ENCODE results near the gene TTBK1. TPM values are rescaled to one million over a fixed set of nuclear protein-coding genes. Genes with fewer than 3 reads are reported as not detected.

Gene TTBK1
- total and polyA plus RNA-seq, 2 of the 4 experiments (the other 2 are of a cell fraction): 0.02 TPM; not detected in 1

GRCh38 chr6:43282636-43283513 is 39.6 kb downstream of the TTBK1 start:
- BruUV-seq (replicated peaks): no TSS peak
- Histone ChIP-seq H3K4ac (ENCODE audit: low read depth, low read length) (no peak overlapping the region), H3K79me1 (ENCODE audit: low read depth in 1 of 2, low read length in 2 of 2) (no peaks in the 10 kb centered on the region), H3K36me3 (ENCODE audit: control insufficient read depth, insufficient read depth, low read length) (no peaks in the 10 kb centered on the region), H3K4me2 (ENCODE audit: low read depth, low read length) (no peak overlapping the region), H3K9me3 (ENCODE audit: control insufficient read depth, insufficient read depth, low read length) (no peaks in the 10 kb centered on the region), H2BK15ac (ENCODE audit: low read depth, low read length) (no peak overlapping the region), H3K27me3 (ENCODE audit: control insufficient read depth, insufficient read depth, low read length) (peaks cover 37% of the 10 kb centered on the region), H2AFZ (replicated peaks; ENCODE audit: low read length, poor library complexity) (no peak overlapping the region), H4K8ac (ENCODE audit: low read depth in 2 of 2, low read length in 2 of 2) (no peak overlapping the region), H3K56ac (ENCODE audit: extremely low read depth, insufficient read depth, low read length) (no peak overlapping the region), H3K9ac (ENCODE audit: low read depth, low read length) (no peak overlapping the region), H3K27ac (ENCODE audit: insufficient read depth, low read length) (no peak overlapping the region), H3K14ac (replicated peaks; ENCODE audit: low read depth, low read length) (no peak overlapping the region), H2BK20ac (ENCODE audit: low read depth, low read length) (no peak overlapping the region), H2BK5ac (ENCODE audit: low read depth, low read length, poor library complexity, severe bottlenecking) (no peak overlapping the region), H4K91ac (ENCODE audit: insufficient read depth, low read depth, low read length) (no peak overlapping the region), H3K4me1 (ENCODE audit: control insufficient read depth, insufficient read depth, low read length) (peaks cover 8% of the 10 kb centered on the region), H3K23ac (ENCODE audit: low read depth, low read length) (no peak overlapping the region), H4K20me1 (ENCODE audit: insufficient read depth, low read length) (no peaks in the 10 kb centered on the region), H2BK120ac (ENCODE audit: low read depth, low read length) (no peak overlapping the region), H3K18ac (ENCODE audit: low read depth, low read length) (no peak overlapping the region), H4K5ac (ENCODE audit: low read depth, low read length) (no peak overlapping the region), H2AK9ac (replicated peaks; ENCODE audit: low read depth, low read length, poor library complexity) (no peak overlapping the region), H3K9me1 (ENCODE audit: insufficient read depth, low read length) (peaks cover 1% of the 10 kb centered on the region; the same call in 1 of the 2 replicates), H3K4me3 (ENCODE audit: insufficient read depth, low read depth, low read length) (no peak overlapping the region), H2AK5ac (ENCODE audit: low read depth, low read length) (no peak overlapping the region)
- DNase-seq (no peak), ATAC-seq (ENCODE audit: low read depth) (no peak)
- dilution Hi-C loops (cut with HindIII; ENCODE audit: low sequenced_read_pairs, unreplicated experiment): no loop called here
- ChIA-PET CTCF (no interaction called here), POLR2A (ENCODE audit: unreplicated experiment) (no interaction called here)
- intact Hi-C loops (cut with micrococcal nuclease): no loop called here
- 64% methylated on average over 22 of the region's 32 CpGs; no CpG with 5 or more reads in 1 of the 2 experiments for WGBS, 2 experiments (ENCODE audit: extremely low coverage in 2 of 2, insufficient read length in 1 of 2)
- in situ Hi-C loops (cut with MboI; ENCODE audit: low sequenced_read_pairs): no loop called here
- TF ChIP-seq RAD21 (IDR thresholded peaks at IDR 0.05; ENCODE audit: low read length) (no peak), CTCF (conservative IDR thresholded peaks at IDR 0.05; ENCODE audit: low read depth, low read length) (no peak), ELK1 (IDR thresholded peaks at IDR 0.05; ENCODE audit: borderline replicate concordance, low read depth, low read length) (no peak), SMC3 (IDR thresholded peaks at IDR 0.05; ENCODE audit: low read depth, low read length) (no peak), BHLHE40 (IDR thresholded peaks at IDR 0.05; ENCODE audit: low read depth, low read length) (no peak), MAFK (IDR thresholded peaks at IDR 0.05; ENCODE audit: low read depth, low read length) (no peak), FOS (IDR thresholded peaks at IDR 0.05; ENCODE audit: low read depth, low read length) (no peak), CHD1 (IDR thresholded peaks at IDR 0.05; ENCODE audit: low read depth, low read length) (no peak), MAZ (IDR thresholded peaks at IDR 0.05; ENCODE audit: borderline replicate concordance, low read depth, low read length) (no peak), RFX5 (IDR thresholded peaks at IDR 0.05; ENCODE audit: low read depth, low read length) (no peak), POLR2A (IDR thresholded peaks at IDR 0.05; ENCODE audit: low read depth, low read length) (no peak), RCOR1 (IDR thresholded peaks at IDR 0.05; ENCODE audit: insufficient replicate concordance, low read length) (no peak), NFE2L2 (IDR thresholded peaks at IDR 0.05; ENCODE audit: low read depth, low read length) (no peak), CEBPB (IDR thresholded peaks at IDR 0.05; ENCODE audit: low read depth, low read length) (no peak)
- TF ChIP-seq, protein P1, sequence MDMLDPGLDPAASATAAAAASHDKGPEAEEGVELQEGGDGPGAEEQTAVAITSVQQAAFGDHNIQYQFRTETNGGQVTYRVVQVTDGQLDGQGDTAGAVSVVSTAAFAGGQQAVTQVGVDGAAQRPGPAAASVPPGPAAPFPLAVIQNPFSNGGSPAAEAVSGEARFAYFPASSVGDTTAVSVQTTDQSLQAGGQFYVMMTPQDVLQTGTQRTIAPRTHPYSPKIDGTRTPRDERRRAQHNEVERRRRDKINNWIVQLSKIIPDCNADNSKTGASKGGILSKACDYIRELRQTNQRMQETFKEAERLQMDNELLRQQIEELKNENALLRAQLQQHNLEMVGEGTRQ (IDR thresholded peaks at IDR 0.05; ENCODE audit: low read depth, low read length): no peak
